DOHH2 (cell line): ENCODE results near the gene DENND1A.

Experiments used
- H3F3A ChIP-seq: fragments of 200-600 bp; sonication (generic), shearing (Covaris generic); 2 replicates; pipeline ENCODE4 v1.6.0; 2016; ENCODE audit warnings: antibody characterized with exemption, mild to moderate bottlenecking; ENCODE audit not compliant: control insufficient read depth, insufficient read depth
- H3K27ac ChIP-seq: fragments of 200-600 bp; sonication (generic); 2 replicates; pipeline ENCODE4 v1.5.1; 2014; ENCODE audit warnings: low read depth, mild to moderate bottlenecking, low read length, moderate library complexity
- H3K27me3 ChIP-seq: fragments of 200-600 bp; sonication (generic); 2 replicates; pipeline ENCODE4 v1.6.1; 2014; ENCODE audit warnings: mild to moderate bottlenecking, low read length, mixed read lengths; ENCODE audit not compliant: control insufficient read depth
- H3K36me3 ChIP-seq: fragments of 200-600 bp; sonication (generic); 2 replicates; pipeline ENCODE4 v1.6.1; 2014; ENCODE audit warnings: mild to moderate bottlenecking, low read length, moderate library complexity, mixed read lengths; ENCODE audit not compliant: control insufficient read depth
- H3K4me1 ChIP-seq: fragments of 200-600 bp; sonication (generic); 2 replicates; pipeline ENCODE4 v1.6.1; 2014; ENCODE audit warnings: mild to moderate bottlenecking, low read length, mixed read lengths; ENCODE audit not compliant: control insufficient read depth
- H3K4me2 ChIP-seq: fragments of 200-600 bp; sonication (generic); 2 replicates; pipeline ENCODE4 v1.6.0; 2014; ENCODE audit warnings: mild to moderate bottlenecking, low read length, moderate library complexity
- H3K4me3 ChIP-seq: fragments of 200-600 bp; sonication (generic); 2 replicates; pipeline ENCODE4 v1.5.1; 2014; ENCODE audit warnings: mild to moderate bottlenecking, low read length, mixed read lengths
- H3K79me2 ChIP-seq: fragments of 200-600 bp; sonication (generic); 2 replicates; pipeline ENCODE4 v1.6.1; 2014; ENCODE audit warnings: mild to moderate bottlenecking, low read length, mixed read lengths; ENCODE audit not compliant: control insufficient read depth
- H3K9me2 ChIP-seq: fragments of 200-600 bp; sonication (generic); replicated peaks from 2 replicates; pipeline ENCODE4 v1.6.1; 2014; ENCODE audit warnings: mild to moderate bottlenecking, low read length, mixed read lengths; ENCODE audit not compliant: control insufficient read depth
- H3K9me3 ChIP-seq: fragments of 200-600 bp; sonication (generic); 2 replicates; pipeline ENCODE4 v1.6.1; 2014; ENCODE audit warnings: antibody characterized with exemption, low read length, mixed read lengths; ENCODE audit not compliant: control insufficient read depth, insufficient read depth
- H4K20me1 ChIP-seq: fragments of 200-600 bp; sonication (generic); 2 replicates; pipeline ENCODE4 v1.6.0; 2014; ENCODE audit warnings: low read depth, mild to moderate bottlenecking, antibody characterized with exemption, low read length, moderate library complexity; ENCODE audit not compliant: control insufficient read depth, insufficient read depth
- CTCF ChIP-seq: fragments of 200-600 bp; sonication (generic); IDR thresholded peaks from one replicate; pipeline ENCODE4 v1.5.1; 2014; ENCODE audit warnings: antibody characterized with exemption, mild to moderate bottlenecking, low read depth, low read length; ENCODE audit not compliant: poor library complexity, severe bottlenecking
- EZH2phosphoT487 ChIP-seq: fragments of 200-600 bp; sonication (generic); IDR thresholded peaks from 2 replicates; pipeline ENCODE4 v1.6.1; 2017; ENCODE audit warnings: borderline replicate concordance, mild to moderate bottlenecking, antibody characterized with exemption, low read length, moderate library complexity, mixed read lengths

The DENND1A gene

GRCh38 chr9:123925819-123926218, 4.1 kb downstream of the DENND1A start:
- peaks cover 81% of the 10 kb centered on the region for H3K79me2 ChIP-seq

GRCh38 chr9:123925161-123925560, 4.8 kb downstream of the DENND1A start:
- Histone ChIP-seq H3K4me1 (peaks cover 27% of the 10 kb centered on the region), H3K9me3 (no peaks in the 10 kb centered on the region; the same call in 1 of the 2 replicates), H3K9me2 (no peaks in the 10 kb centered on the region), H3K27ac (no peak overlapping the region), H3K36me3 (no peaks in the 10 kb centered on the region), H3K4me2 (no peak overlapping the region), H3K79me2 (peaks cover 82% of the 10 kb centered on the region), H3F3A (no peaks in the 10 kb centered on the region; the same call in 1 of the 2 replicates), H3K27me3 (no peaks in the 10 kb centered on the region), H4K20me1 (peaks cover 6% of the 10 kb centered on the region; the same call in 1 of the 2 replicates), H3K4me3 (no peak overlapping the region)
- no peak for TF ChIP-seq EZH2phosphoT487
- TF ChIP-seq CTCF: no peak

More at GRCh38 chr9:123925819-123926218, 4.1 kb downstream of the DENND1A start:
- Histone ChIP-seq H3F3A (no peaks in the 10 kb centered on the region; the same call in 1 of the 2 replicates), H3K4me2 (no peak overlapping the region), H3K4me3 (no peak overlapping the region), H3K4me1 (peaks cover 33% of the 10 kb centered on the region), H3K27ac (no peak overlapping the region), H3K36me3 (no peaks in the 10 kb centered on the region), H3K27me3 (no peaks in the 10 kb centered on the region), H3K9me3 (no peaks in the 10 kb centered on the region; the same call in 1 of the 2 replicates), H3K9me2 (no peaks in the 10 kb centered on the region), H4K20me1 (peaks cover 6% of the 10 kb centered on the region; the same call in 1 of the 2 replicates)
- TF ChIP-seq CTCF: no peak
- TF ChIP-seq EZH2phosphoT487: no peak

GRCh38 chr9:123924727-123925126, 5.2 kb downstream of the DENND1A start:
- H3K4me1 ChIP-seq: peaks cover 25% of the 10 kb centered on the region
- peaks cover 6% of the 10 kb centered on the region; the same call in 1 of the 2 replicates for H4K20me1 ChIP-seq
- H3F3A ChIP-seq: no peaks in the 10 kb centered on the region; the same call in 1 of the 2 replicates
- no peak overlapping the region for H3K4me3 ChIP-seq
- no peak overlapping the region for H3K4me2 ChIP-seq
- TF ChIP-seq CTCF (no peak), EZH2phosphoT487 (no peak)
- no peaks in the 10 kb centered on the region for H3K27me3 ChIP-seq
- H3K9me2 ChIP-seq: no peaks in the 10 kb centered on the region
- no peaks in the 10 kb centered on the region for H3K36me3 ChIP-seq
- H3K9me3 ChIP-seq: no peaks in the 10 kb centered on the region; the same call in 1 of the 2 replicates
- peaks cover 82% of the 10 kb centered on the region for H3K79me2 ChIP-seq
- no peak overlapping the region for H3K27ac ChIP-seq
